Measurements from ENCODE around the gene BCL2L14.

Gene BCL2L14

DNA sequence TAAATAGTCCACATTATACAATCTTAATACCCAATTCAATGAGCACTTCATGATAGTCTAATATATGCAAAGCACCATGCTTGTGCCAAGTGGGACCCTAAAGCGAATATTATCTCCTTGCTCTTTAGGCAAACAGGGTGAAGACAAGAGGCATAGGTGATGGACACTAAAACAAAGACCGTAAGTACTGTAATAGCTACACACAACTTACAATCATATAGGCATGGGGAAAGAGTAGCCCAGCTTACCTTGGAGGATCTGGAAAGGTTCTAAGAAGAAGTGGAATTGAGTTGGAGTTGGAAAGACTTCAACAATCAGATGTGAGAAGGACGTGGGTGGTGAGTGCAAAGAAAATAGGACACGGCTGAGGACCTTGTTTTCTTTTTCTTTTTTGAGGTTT is 19.1 kb upstream of the BCL2L14 start:
- DNase-seq (ENCODE audit: low read depth in 2 of 2, low spot score in 1 of 2), result no peak

DNA sequence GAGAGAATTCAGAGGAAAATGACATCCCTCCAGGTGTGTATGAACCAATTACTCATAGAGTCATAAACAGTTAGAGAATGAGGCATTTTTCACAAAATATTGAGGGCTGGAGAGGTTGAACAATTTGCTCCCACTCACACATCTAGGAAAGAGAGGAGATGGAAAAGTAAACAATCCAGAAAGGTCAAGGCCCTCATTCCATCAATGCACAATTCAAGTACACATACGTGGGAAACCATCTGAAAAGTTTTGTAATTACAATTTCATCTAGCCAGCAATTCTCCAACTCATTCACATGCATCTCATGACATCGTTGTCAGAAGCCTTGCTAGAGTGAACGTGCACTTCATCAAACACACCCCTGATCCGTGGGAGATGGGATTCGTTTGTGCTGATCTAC is 15.7 kb upstream of the BCL2L14 start:
- no peak for DNase-seq (ENCODE audit: low read depth in 2 of 2, low spot score in 1 of 2)

DNA sequence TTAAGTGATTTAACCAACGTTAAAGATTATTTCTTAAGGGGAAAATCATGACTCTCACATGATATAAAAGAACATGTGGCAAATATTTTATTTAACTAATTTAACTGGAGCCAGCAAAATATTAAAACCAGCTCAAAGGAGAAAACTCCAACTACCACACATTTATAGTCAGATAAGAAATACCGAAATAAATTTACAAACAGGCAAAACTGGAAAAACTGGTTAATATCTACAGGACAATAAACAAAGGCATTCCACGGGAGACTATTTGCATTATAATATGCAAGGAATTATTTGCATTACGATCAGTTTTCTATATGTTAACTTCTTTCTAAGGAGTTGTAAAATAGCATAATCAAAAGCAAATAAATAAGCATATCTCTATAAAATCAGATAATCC is 13.8 kb upstream of the BCL2L14 start:
- DNase-seq (ENCODE audit: low read depth in 2 of 2, low spot score in 1 of 2), result no peak

DNA sequence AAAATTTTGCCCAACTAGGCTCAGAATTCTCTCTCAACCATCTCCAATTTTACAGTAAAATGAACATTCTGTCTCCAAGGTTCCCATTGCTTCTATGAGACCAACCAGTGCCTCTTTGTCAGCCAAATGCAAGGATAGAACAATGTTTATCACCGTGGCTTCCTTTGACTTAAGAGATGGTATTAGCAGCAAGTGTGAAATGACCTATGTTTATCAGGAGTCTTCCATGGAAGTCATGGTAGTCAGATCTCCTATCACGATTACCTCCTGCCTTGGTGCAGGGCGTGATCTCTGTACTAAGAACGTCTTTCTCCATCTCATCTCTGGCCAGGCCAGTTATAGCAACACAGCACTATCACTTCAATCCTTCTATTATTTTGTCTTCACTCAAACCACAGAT is 6.1 kb upstream of the BCL2L14 start:
- no peak for DNase-seq (ENCODE audit: low read depth in 2 of 2, low spot score in 1 of 2)

DNA sequence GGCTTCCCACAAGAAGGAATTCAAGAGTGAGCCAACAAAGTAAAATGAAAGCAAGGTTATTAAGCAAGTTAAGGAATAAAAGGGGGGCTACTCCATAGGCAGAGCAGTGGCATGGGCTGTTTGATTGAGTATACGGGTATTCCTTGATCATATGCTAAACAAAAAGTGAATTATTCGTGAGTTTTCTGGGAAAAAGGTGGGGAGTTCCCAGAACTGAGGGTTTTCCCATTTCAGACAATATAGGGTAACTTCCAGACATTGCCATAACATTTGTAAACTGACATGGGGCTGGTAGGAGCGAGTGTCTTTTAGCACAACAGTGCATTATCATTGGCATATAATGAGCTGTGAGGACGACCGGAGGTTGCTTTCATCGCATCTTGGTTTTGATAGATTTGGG is 2.0 kb upstream of the BCL2L14 start:
- no peak for DNase-seq (ENCODE audit: low read depth in 2 of 2, low spot score in 1 of 2)

DNA sequence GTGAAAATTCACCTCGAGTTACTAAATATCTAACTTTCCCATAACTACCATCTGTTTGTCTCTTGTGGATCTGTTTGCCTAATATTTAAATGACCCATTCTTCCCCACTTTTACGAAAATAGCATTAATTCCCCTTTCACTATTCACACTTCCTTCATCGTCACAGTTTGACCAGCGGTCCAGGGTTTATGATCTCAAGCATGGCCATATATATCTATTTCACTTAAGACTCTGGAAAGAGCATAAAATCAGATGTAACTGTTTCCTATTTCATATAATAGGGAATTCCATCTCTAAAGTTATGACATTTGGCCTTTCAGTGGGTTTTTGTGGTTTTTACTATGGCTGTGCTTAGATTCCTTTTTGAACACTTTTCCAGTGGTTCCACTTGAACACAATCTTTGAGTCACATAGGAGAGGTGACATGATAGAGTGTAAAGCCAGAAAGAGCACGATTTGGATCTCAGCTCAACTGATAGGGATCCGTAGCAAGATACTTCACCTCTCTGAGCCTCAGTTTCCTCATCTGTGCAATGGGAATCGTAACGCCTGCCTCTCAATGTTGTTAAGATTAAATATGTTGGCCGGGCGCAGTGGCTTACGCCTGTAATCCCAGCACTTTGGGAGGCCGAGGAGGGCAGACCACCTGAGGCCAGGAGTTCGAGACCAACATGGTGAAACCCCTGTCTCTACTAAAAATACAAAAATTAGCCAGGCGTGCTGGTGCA is 754 bp upstream of the BCL2L14 start:
- DNase-seq (ENCODE audit: low read depth in 2 of 2, low spot score in 1 of 2), result no peak

DNA sequence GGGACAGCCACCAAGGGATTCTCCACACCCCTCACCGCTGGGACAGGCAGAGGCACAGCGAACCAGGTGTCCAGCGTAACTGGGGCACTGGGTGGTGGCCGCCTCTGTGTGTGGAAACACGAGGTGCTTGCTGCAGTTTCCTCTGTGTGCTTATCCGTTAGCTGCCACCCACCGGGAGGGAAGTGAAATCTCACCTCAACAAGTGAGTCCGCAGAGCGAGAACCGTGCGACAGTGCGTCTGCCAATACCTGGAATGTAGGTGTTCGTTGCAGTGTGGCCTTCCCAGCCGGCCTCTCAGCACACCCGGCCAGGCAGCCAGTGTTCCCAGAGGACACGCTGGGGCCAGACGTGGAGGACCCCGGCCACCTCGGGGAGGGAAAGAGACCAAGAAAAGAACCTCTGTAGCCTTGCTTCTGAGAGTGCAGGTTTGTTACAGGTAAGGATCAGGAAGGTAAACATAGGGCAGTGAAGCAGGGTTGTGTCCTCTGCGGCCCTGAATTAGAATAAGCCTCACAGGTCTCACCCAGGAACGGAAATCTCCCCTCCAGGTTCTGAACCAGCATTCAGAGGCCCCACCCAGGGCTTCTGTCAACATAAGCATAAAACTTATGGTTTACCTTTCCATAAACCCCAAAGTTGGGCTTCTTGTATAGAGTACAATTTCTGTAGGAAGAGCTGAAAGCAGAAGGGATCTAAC is 1.5 kb downstream of the BCL2L14 start:
- peak in 1 of 2 donors; percentile 1 for DNase-seq (ENCODE audit: low read depth in 2 of 2, low spot score in 1 of 2)

DNA sequence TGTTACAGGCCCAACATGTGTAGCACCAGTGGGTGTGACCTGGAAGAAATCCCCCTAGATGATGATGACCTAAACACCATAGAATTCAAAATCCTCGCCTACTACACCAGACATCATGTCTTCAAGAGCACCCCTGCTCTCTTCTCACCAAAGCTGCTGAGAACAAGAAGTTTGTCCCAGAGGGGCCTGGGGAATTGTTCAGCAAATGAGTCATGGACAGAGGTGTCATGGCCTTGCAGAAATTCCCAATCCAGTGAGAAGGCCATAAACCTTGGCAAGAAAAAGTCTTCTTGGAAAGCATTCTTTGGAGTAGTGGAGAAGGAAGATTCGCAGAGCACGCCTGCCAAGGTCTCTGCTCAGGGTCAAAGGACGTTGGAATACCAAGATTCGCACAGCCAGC is 8.6 kb downstream of the BCL2L14 start:
- no peak for DNase-seq (ENCODE audit: low read depth in 2 of 2, low spot score in 1 of 2)

DNA sequence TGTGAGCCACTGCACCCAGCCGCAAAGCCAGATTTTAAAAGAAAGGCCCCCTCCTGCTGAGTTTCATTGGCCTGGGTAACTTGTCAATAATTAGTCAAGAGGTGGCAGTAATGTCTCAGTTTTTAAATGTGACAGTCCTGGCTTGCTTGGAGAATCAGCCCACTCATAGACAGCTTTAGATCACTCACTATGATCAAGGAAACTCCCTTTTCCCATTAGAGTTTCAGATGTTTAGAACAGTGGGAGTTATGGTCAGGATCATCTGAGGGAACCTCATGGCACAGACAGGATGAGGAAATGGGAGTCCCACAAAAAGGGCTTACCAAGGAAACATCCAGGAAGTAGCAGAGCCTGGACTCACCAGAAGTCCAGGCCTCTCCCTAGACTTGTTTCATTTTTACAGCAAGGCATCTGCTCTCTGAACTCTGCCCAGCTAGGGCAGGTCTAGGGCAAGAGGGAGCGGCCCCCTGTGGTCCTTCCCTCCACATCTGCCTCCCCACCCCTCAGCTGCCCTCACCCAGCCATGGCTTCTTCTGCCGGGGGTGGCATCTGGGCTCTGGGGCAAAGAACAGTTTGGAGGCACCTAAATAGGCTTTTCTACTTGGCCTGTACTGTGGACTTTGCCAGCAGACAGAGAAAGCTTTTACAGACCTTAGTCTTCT is 11.2 kb downstream of the BCL2L14 start:
- DNase-seq (ENCODE audit: low read depth in 2 of 2, low spot score in 1 of 2), result no peak

DNA sequence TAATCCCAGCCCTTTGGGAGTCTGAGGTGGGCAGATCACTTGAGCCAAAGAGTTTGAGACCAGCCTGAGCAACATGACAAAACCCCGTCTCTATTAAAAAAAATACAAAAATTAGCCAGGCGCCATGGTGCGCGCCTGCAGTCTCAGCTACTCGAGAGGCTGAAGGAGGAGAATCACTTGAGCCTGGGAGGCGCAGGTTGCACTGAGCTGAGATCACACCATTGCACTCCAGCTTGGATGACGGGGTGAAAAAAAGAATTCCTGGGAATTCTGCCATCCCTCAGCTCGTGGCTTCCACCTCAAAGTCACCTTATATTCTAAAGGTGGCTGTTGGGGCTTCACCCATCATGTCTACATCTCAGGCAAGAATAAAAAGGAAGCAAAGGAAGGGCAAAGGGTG is 12.9 kb downstream of the BCL2L14 start:
- no peak for DNase-seq (ENCODE audit: low read depth in 2 of 2, low spot score in 1 of 2)

DNA sequence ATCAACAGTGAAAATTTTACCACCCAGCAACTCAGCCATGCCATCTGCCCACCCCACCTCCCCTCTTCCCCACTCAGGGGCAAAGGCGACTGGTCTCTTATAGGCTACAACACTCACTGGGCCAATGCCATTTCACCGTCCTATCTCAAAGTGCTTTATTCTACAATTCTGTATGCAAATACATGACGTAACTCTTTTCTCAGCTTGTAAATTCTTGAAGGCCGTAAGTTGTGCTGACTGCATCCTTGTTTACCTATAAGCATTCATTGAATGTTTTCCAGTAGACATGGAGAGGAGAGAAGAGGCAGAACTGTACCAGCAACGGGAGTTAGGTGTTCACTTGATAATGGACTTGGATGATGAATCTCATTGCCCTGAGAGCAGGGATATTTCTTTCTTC is 15.6 kb downstream of the BCL2L14 start:
- no peak for DNase-seq (ENCODE audit: low read depth in 2 of 2, low spot score in 1 of 2)

DNA sequence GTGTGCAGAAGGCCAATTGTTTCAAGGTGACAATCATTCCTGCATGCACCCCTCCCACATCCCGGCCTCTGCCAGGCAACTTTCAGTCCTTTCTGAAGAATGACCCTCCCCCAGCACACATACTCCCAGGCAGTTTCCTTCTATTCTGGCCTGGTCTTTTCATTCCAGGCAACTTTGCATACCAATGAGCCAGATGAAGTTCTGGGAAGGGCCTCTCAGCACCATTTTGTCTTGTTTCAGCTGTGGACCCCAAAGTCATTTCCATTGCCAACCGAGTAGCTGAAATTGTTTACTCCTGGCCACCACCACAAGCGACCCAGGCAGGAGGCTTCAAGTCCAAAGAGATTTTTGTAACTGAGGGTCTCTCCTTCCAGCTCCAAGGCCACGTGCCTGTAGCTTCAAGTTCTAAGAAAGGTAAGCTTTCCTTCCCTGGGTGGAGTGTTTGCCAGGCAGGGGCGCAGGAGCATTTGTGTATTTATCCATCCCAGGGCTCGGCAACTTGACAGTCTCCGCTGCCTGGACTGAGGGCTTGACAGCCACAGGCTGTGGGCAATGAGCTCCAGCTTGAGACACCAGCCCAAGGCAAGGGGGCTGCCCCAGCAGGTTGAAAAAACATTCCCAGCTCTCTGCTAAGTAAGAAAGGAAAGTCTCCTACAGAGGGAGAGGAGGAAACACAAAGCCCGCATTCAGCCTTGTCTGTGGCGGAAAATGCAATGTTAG is 16.4 kb downstream of the BCL2L14 start:
- no peak for DNase-seq (ENCODE audit: low read depth in 2 of 2, low spot score in 1 of 2)

DNA sequence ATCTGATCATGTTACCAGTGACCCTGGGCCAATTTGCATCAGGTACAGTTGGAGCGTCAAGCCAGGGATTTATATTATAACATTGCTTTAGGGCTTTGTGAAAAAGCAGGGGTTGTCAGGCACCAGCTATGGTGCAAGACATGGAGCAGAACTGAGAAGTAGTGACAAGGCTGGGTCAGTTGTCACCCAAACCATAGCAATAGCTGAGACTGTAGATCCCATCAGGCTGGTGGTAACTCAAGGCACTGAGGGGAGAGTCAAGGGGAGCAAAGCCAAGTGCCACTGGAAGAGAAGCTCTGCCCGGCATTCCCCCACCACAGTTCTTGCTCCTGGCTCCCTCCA is 16.9 kb downstream of the BCL2L14 start:
- DNase-seq (ENCODE audit: low read depth in 2 of 2, low spot score in 1 of 2), result no peak

DNA sequence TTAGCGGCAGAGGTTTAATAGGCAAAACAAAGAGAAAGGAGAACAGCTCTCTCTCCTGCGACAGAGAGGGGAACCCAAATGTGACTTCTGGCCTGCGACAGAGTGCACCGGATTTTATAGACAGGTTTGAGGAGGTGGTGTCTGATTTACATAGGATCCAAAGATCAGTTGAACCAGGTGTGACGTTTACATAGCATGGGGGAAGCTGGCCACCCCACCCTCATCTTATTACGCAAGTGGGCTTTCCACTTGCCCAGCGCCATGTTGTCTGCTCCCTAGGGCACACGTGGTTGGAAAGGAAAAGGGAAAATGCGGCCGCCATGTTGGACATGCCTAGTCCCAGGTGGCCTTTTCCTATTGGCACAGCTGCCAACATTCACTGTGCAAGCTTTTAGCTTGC is 17.4 kb downstream of the BCL2L14 start:
- DNase-seq (ENCODE audit: low read depth in 2 of 2, low spot score in 1 of 2), result no peak

DNA sequence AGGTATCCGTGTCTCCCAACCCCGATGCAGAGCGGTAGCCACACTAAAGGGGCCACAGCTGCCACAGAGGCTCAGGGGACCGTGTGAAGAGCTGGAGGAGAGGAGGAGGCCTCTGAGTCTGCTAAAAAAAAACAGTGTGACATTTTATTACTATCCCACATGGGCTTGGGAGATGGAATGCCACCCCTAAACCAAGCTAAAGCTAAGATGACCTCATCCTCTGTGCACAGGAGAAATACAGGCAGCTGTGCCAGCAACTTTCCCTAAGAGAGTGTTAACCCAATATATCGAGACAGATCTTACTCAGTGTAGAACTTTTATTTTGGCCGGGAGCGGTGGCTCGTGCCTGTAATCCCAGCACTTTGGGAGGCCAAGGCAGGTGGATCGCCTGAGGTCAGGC is 18.0 kb downstream of the BCL2L14 start:
- no peak for DNase-seq (ENCODE audit: low read depth in 2 of 2, low spot score in 1 of 2)

DNA sequence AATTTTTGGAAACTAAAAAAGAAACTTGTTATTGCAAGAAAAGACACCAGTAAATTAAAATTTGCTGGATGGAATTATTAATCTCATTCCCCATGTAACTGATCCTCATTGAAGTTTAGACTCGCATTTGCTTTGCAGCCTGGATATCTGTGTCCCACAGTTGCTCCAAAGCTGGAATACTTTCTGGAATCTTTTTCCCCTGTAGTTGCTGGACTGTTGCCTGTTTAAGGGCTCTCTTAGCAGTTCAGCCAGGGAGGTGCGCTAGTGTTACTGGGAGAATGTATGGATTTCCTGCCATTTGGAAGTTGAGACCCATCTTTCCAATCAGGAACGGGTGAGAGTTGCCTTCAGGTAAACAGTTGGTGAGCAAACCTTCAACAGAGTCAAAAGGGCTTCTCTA is 20.3 kb downstream of the BCL2L14 start:
- DNase-seq (ENCODE audit: low read depth in 2 of 2, low spot score in 1 of 2), result no peak

DNA sequence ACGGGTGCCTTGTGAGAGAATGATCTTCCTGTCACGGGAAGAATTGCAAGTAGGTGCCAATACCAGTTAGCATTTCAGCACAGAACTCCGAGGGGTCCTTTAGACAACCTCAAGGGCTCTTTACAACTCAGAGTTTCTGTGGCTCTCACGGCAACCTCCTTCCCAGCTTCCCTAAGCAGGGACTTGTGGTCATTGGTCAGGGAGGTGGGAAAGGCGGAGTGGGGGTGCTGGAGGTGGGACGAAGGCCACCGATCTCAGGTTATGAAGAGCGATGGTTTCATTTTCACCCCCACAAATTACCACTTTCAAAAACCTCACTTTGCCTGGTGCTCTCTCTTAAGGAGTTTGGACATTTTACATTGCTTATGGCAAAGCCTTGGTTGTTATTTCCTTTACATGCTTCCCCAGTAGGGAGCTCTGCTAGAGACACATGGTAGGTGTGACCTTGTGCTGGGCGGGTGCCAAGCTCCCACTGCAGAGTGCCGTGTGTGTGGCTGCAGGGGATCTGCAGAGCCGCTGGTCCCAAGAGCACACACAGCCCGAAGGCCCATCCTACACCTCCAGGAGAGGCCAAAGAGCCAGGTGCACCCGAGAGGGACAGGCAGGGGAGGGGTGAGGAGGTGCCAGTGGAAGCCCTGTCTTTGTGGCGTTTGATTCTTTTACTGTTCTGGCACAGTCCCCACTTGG is 21.4 kb downstream of the BCL2L14 start:
- no peak for DNase-seq (ENCODE audit: low read depth in 2 of 2, low spot score in 1 of 2)

DNA sequence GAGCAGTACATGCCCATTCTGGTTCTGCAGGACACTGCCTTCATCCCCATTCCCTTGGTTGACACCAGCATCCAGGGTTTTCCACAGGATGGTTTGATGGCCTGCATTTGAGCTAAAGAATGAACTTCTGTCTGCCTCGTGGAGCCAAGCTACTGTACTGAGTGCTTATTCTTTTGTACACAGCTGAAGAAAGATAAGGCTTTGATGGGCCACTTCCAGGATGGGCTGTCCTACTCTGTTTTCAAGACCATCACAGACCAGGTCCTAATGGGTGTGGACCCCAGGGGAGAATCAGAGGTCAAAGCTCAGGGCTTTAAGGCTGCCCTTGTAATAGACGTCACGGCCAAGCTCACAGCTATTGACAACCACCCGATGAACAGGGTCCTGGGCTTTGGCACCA is 23.7 kb downstream of the BCL2L14 start:
- no peak for DNase-seq (ENCODE audit: low read depth in 2 of 2, low spot score in 1 of 2)

DNA sequence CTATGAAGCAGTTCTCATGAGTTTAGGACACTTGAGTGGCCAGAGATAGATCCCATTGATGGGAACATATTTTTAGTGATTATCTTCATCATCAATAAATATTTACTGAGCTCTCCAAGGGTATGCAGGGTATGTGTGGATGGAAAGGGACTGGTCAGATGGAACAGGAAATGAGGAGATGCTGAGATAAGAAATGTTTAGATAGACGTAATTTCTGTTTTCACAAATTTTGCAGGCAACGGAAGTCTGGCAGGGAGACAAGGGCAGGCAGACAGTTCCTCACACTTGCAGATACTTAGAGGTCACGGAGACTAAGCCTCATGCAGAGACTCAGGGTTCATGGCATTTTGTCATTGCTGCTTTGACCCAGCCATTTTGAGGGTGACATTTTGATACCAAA is 24.3 kb downstream of the BCL2L14 start:
- DNase-seq (ENCODE audit: low read depth in 2 of 2, low spot score in 1 of 2), result no peak

DNA sequence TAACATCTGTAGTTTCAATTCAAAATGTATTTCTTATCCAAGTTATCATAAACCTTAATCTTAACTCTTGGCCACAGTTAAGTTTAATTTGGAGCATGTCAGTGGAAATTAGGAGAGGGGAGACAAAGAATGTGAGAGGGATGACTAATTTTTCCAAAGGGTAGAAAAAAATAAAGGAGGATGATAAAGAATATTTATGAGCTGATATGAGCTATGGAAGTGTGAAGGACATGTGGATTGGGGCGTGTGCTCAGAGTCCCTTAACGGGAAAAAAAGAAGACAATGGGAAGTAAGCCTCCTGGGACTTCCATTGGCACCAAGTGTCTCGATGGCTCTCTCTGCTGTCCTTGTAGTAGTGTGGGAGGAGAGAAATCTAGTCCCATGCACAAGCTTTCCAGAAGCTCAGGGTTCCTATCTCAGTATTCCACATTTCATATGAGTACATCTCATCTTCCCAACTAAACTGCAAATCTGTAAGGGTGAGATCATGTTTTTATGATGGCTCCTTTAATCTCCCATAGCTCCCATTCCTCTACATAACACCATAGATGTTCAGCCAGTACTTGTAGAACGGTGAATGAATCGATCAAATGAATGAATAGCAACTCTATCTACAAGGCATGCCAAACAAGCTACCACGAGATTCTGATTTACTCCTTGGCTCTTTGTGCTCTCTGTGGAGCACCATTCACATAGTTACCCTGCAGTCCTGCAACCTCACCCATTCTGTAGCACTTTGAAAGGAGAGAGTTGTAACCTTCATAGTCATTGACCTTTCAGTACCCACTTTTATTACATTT is 27.4 kb downstream of the BCL2L14 start:
- no peak for DNase-seq (ENCODE audit: low read depth in 2 of 2, low spot score in 1 of 2)

DNA sequence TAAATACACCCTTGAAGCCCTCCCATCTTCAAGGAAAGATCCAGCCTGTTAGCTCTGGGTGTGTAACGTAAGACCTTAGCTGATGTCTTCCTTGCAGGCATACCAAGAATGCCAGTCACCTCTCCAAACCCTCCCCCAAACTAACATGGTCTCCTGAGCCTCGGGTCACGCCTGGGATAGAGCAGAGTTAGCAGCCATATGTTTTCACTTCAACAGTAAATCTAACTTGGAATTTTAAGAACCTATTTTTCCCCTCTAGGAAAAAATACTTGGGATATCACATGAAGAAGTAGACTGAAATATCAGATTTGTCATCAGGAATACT is 27.9 kb downstream of the BCL2L14 start:
- no peak for DNase-seq (ENCODE audit: low read depth in 2 of 2, low spot score in 1 of 2)

Data from stimulated activated CD8-positive, alpha-beta memory T cell treated with anti-CD3 and anti-CD28 coated beads, Interleukin-4, amount 100 ng/mL, for 1 hour (primary cell).